Activated CD8-positive, alpha-beta memory T cell treated with anti-CD3 and anti-CD28 coated beads for 36 hours (primary cell): ENCODE data around the gene LRRC8D. TPM values are rescaled to one million over a fixed set of nuclear protein-coding genes. Genes with fewer than 3 reads are reported as not detected.
"Not testable (repeated sequence)": the region's sequence is repeated elsewhere in the genome, so short reads cannot be mapped to it uniquely, and the experiment has no call there.

ENCODE experiments used
- CTCF ChIA-PET: fragments of 350-600 bp; sonication (Branson Sonifier 250); formaldehyde crosslinking; loops from one replicate; lab custom pipeline; 2021; ENCODE audit warnings: antibody characterized with exemption; lab: Charles Lee
- POLR2A ChIA-PET: fragments of 350-600 bp; sonication (Branson Sonifier 250); formaldehyde crosslinking; loops from one replicate; lab custom pipeline; 2021; ENCODE audit warnings: antibody characterized with exemption; lab: Charles Lee
- total RNA-seq, 2 experiments: library from RNA; stranded (reverse); gene quantifications; one replicate each; pipeline ENCODE4 v1.2.3, GENCODE V29; 2021

The LRRC8D gene
- total RNA-seq: 10 to 100 TPM; 39.4 to 40.4 TPM

- POLR2A ChIA-PET: interaction anchor here (2.4 kb wide), 1 partner anchor 23 kb away, joined by 15 read pairs; no protein-coding TSS in a partner anchor
Measured at GRCh38 chr1:89820422-89821321, at the start of gene LRRC8D. Gene LRRC8D (plus strand): TSS chr1:89821032. CDS start chr1:89933069, 112,037 bp downstream.

DNA sequence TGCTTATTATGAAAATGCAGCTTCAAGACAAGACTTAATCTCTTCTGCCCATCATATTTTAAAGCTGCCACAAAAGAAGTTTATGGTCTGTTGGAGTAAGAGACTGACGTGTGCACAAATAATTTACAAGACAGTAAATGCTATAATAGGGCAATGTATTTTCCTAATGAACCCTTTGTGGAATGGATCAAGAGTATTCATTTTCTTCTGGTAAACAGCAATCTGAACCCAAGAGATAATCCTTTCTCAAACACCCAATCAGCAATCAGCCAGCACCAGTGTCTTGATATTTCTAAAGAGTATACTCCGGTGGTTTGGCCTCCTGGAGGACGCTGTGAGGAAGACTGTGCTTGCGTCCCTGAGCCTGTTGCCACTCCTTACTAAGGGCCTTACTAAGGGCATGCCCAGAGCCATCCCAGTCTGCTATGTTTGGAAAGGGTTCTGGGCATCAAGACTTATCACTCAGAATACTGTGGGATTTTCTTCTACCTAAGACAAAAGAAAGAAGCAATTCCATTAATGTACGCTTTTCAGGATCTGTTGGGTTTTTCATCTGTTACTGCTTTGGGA lies 48.8 kb upstream of the LRRC8D start:
- CTCF ChIA-PET: no interaction called here
- POLR2A ChIA-PET: no interaction called here

More at GRCh38 chr1:89820422-89821321, at the start of gene LRRC8D:
- CTCF ChIA-PET: interaction anchor here (0.5 to 3.1 kb wide), 3 partner anchors 22 to 198 kb away, joined by 3 to 12 read pairs (median 3); no protein-coding TSS in a partner anchor

DNA sequence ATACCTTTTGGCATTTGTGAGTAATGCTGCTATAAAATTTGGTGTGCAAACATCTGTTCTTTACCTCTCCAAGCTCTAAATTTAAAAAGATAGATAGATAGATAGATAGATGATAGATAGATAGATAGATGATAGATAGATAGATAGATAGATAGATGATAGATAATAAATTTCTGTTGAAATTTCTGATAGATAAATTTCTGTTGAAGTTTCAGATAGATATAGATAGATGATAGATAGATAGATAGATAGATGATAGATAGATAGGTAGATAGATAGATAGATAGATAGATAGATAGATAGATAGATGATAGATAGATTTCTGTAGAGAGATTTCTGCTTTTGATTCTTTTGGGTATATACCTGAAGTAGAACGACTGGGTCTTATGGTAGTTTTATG lies 44.7 kb upstream of the LRRC8D start:
- CTCF ChIA-PET, POLR2A ChIA-PET: not testable (repeated sequence)

- CTCF ChIA-PET: interaction anchor here (0.6 kb wide), 1 partner anchor 48 kb away, joined by 4 read pairs; no protein-coding TSS in a partner anchor
- POLR2A ChIA-PET: not testable (repeated sequence)
Measured at GRCh38 chr1:89777271-89777670, 43.6 kb upstream of the LRRC8D start.

DNA sequence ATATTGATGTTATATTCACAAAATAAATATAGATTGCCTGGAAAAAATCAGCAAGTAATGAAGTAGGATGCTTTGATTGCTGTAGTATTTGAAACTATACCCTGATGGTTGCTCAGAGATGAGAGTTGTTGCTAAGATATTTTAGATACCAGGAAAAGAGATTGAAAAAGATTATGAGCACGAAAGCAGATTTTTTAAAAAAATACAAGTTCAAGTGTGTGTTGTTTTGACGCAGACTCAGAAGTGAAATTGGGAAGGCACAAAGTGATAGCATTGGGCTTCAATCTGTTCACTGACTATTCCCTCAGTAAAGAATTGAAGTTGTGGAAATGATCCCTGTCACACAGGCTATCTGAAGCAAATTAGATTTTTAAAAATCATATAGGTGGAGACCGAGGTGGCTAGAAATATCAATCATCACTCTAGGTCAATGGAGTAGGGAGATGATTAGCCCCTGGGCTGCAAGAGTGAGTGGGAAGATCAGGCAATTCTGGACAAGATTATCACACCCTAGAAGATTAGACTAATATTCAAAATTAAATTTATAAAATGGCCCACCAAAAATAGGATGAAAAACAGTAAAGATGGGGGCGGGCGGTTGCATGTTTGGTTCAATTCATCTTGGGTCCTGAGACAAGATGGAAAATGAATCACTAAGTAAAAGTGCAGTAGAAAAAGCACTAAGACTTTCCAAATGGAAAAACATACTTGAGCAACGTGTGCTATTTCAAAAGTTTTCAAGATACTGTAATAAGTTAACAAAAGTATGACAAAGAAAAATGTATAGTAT lies 41.5 kb upstream of the LRRC8D start:
- CTCF ChIA-PET: interaction anchor here (1.4 kb wide), 1 partner anchor 16 kb away, joined by 3 read pairs; no protein-coding TSS in a partner anchor
- POLR2A ChIA-PET: interaction anchor here (1.2 kb wide), 1 partner anchor 12 kb away, joined by 3 read pairs; no protein-coding TSS in a partner anchor

- ChIA-PET POLR2A (interaction anchor here (0.6 to 1.8 kb wide), 9 partner anchors 11 to 1225 kb away, joined by 3 to 12 read pairs (median 3); no protein-coding TSS in a partner anchor), CTCF (interaction anchor here (0.6 to 1.5 kb wide), 9 partner anchors 17 to 215 kb away, joined by 3 to 7 read pairs (median 3); no protein-coding TSS in a partner anchor)
Measured at GRCh38 chr1:89780721-89781120, 40.1 kb upstream of the LRRC8D start.

DNA sequence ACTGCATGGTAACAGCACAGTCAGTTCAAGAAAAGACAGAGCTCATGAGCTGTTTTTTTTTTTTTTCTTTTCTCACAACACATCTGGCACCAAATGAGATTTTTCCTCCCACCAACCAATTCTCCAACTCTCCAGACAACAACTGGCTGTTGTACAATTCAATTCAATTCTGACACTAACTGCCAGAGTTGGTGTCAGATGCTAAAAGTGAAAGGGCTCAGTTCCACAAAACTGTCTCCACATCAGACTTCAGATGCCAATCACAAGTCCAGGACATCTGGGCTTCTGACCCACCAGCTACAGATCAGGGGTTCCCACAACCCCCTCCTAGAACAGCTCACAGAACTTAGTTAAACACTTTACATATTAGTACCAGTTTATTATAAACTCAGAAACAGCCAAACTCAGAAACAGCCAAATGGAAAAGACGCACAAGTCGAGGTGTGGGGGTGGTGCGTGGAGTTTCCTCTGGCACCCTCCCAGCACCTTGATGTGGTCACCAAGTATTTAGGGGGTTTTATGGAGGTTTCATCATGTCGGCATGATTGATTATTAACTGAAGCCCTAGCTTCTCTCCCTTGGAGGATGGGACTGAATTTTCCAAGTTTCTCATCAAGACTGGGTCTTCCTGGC lies 39.2 kb upstream of the LRRC8D start:
- POLR2A ChIA-PET: interaction anchor here (0.6 to 1.8 kb wide), 7 partner anchors 19 to 1224 kb away, joined by 3 to 12 read pairs (median 4); no protein-coding TSS in a partner anchor
- CTCF ChIA-PET: interaction anchor here (0.6 to 1.6 kb wide), 7 partner anchors 19 to 220 kb away, joined by 3 to 7 read pairs (median 4); no protein-coding TSS in a partner anchor

GRCh38 chr1:89786628-89787214 lies 34.1 kb upstream of the LRRC8D start:
- POLR2A ChIA-PET: interaction anchor here (0.6 kb wide), 1 partner anchor 253 kb away, joined by 8 read pairs; no protein-coding TSS in a partner anchor
- CTCF ChIA-PET: no interaction called here

- CTCF ChIA-PET: interaction anchor here (1.6 kb wide), 1 partner anchor 27 kb away, joined by 4 read pairs; no protein-coding TSS in a partner anchor
- POLR2A ChIA-PET: no interaction called here
Measured at GRCh38 chr1:89790592-89790991, 30.2 kb upstream of the LRRC8D start.

- ChIA-PET CTCF (interaction anchor here (1.6 kb wide), 1 partner anchor 28 kb away, joined by 4 read pairs; no protein-coding TSS in a partner anchor), POLR2A (interaction anchor here (0.9 kb wide), 1 partner anchor 11 kb away, joined by 3 read pairs; no protein-coding TSS in a partner anchor)
Measured at GRCh38 chr1:89791064-89791726, 29.6 kb upstream of the LRRC8D start.

DNA sequence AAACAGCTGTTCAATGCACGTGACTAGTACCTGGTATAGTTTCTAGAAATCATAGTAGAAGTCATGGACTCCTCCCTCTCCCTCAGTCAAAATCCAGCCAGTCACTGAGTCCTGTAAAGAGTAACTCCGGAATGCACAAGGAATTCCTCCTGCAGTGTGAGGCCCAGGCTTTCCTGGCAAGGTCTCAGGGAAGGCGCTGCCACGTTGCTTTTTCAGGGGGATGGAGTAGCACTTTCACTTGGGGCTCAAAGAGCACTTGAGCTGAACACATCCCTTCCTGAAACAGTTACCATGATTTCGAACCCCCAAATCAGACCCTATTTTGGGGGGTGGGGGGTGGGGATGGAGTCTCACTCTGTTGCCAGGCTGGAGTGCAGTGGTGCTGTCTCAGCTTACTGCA lies 26.4 kb upstream of the LRRC8D start:
- POLR2A ChIA-PET: no interaction called here
- CTCF ChIA-PET: interaction anchor here (0.6 kb wide), 1 partner anchor 457 kb away, joined by 3 read pairs; no protein-coding TSS in a partner anchor

GRCh38 chr1:89795571-89795970 lies 25.3 kb upstream of the LRRC8D start:
- POLR2A ChIA-PET, CTCF ChIA-PET: not testable (repeated sequence)

GRCh38 chr1:89797876-89798275 lies 23.0 kb upstream of the LRRC8D start:
- POLR2A ChIA-PET, CTCF ChIA-PET: not testable (repeated sequence)

DNA sequence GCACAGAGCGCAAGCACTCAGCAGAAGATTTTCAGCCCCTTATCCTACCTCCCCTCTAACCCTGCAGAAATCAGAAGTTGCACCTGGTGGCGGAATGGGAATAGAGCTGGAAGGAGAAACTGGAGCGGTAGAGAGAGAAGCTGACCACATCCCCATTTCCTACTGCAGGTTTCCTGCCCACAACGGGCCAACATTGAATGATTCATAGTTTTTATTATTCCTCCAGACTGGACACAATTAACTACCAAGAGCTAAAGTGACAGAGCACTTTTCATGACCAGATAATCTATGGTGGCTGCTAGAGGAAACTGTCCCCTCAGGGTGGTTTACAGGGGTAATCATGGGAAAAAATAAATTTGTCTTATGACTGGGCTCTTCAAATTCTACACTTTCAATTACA lies 21.3 kb upstream of the LRRC8D start:
- POLR2A ChIA-PET: no interaction called here
- CTCF ChIA-PET: no interaction called here

DNA sequence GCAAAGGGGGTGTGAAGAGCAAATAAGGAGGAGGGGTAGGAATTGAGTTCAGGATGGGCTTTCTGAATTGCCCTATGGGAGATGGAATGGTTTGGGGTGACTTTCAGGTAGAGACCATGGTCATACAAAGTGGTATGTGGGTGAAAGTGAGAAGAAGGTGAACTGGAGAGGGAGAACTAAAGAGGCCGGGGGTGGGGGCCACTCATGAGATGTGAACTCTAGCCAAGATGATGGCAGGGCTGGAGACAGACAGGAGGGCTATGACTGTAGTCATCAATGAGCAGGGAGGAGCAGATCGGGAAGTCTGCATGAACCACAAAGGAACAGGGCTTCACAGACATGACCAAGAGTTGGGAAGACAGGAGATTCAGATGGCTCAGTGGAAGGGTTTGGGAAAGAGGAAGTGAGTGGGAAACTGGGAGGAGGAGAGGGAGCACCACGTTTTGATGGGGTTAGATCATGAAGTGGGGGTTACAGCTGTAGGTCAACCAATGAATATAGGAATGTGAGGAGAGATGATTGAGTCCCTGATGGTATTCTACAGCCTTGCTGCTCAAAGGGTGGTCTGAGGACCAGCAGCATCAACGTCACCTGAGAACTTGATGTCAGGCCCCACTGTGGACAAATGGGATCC lies 20.7 kb upstream of the LRRC8D start:
- ChIA-PET CTCF (no interaction called here), POLR2A (no interaction called here)

GRCh38 chr1:89800718-89801117 lies 20.1 kb upstream of the LRRC8D start:
- ChIA-PET CTCF (no interaction called here), POLR2A (no interaction called here)

- ChIA-PET CTCF (no interaction called here), POLR2A (no interaction called here)
Measured at GRCh38 chr1:89802051-89802450, 18.8 kb upstream of the LRRC8D start.
